Measurements from ENCODE around the gene ELL. TPM values are rescaled to one million over a fixed set of nuclear protein-coding genes. Genes with fewer than 3 reads are reported as not detected.
A peak's percentile ranks its signal among the peaks of the same experiment; 100 is the strongest.

The ELL gene
- total RNA-seq, 1 experiment from 2014 or later, result 22.9 TPM

GRCh38 chr19:18427743-18428113 is 94.1 kb downstream of the ELL start:
- intact Hi-C loops (cut with micrococcal nuclease), result no loop called here
- RAD21 ChIA-PET (ENCODE audit: low non-redundant PET in 1 of 2, low total read pairs in 2 of 2, uncharacterized antibody in 2 of 2, unreplicated experiment in 2 of 2), result no interaction called here

GRCh38 chr19:18427080-18427742 is 94.7 kb downstream of the ELL start:
- RAD21 ChIA-PET (ENCODE audit: low non-redundant PET in 1 of 2, low total read pairs in 2 of 2, uncharacterized antibody in 2 of 2, unreplicated experiment in 2 of 2), result no interaction called here
- Histone ChIP-seq H3K9me3 (ENCODE audit: control insufficient read depth in 1 of 2, insufficient read depth in 1 of 2, low read depth in 1 of 2, low read length in 2 of 2) (no peaks in the 10 kb centered on the region), H2AFZ (ENCODE audit: low read depth, low read length, poor library complexity, severe bottlenecking) (no peak overlapping the region), H3K79me2 (ENCODE audit: insufficient read depth, low read length) (peaks cover 49% of the 10 kb centered on the region), H3K9me2 (ENCODE audit: insufficient read depth) (no peaks in the 10 kb centered on the region), H3K4me2 (ENCODE audit: low read length) (no peak overlapping the region), H3K36me3 (ENCODE audit: control insufficient read depth in 1 of 2, insufficient read depth in 2 of 2, low read length in 2 of 2) (peaks cover 0 to 5% of the 10 kb centered on the region in 2 experiments; a peak in 2 of 4 replicates), H3K9ac (ENCODE audit: low read length) (no peak overlapping the region), H3K4me1 (ENCODE audit: control insufficient read depth in 1 of 2, insufficient read depth in 2 of 2, low read length in 2 of 2) (peaks cover 10 to 27% of the 10 kb centered on the region in 2 experiments; a peak in 3 of 4 replicates), H3K4me3 (replicated peaks in 1 of 2; ENCODE audit: low read depth in 1 of 2, low read length in 2 of 2) (no peak overlapping the region), H4K20me1 (ENCODE audit: insufficient read depth) (no peaks in the 10 kb centered on the region), H3K27me3 (ENCODE audit: insufficient read depth, low read length) (no peaks in the 10 kb centered on the region), H3K27ac (ENCODE audit: low read depth, low read length) (peak overlapping the region; percentile 22; the same call in 1 of the 2 replicates)
- DNase-seq (ENCODE audit: low read depth, low spot score) (no peak), ATAC-seq (no peak)
- CTCF ChIA-PET, result no interaction called here
- intact Hi-C loops (cut with micrococcal nuclease), result no loop called here
- POLR2A ChIA-PET, result no interaction called here
- no TSS peak for BruUV-seq (replicated peaks)
- no peak for TF ChIP-seq SP1 (IDR thresholded peaks at IDR 0.05; ENCODE audit: low read depth)
- no peak for TF ChIP-seq POLR2A (IDR thresholded peaks at IDR 0.05; ENCODE audit: borderline replicate concordance, extremely low read depth, insufficient read depth, insufficient read length)
- TF ChIP-seq CTCF (IDR thresholded peaks at IDR 0.05 in 2 of 3, conservative IDR thresholded peaks at IDR 0.05 in 1 of 3; ENCODE audit: borderline replicate concordance in 1 of 3, insufficient read depth in 1 of 3, low read depth in 2 of 3, low read length in 2 of 3), result no peak
- no peak for TF ChIP-seq SIN3A (IDR thresholded peaks at IDR 0.05; ENCODE audit: low read depth)
- TF ChIP-seq ATF3 (IDR thresholded peaks at IDR 0.05), result no peak
- no peak for TF ChIP-seq EZH2phosphoT487 (IDR thresholded peaks at IDR 0.05; ENCODE audit: borderline replicate concordance)
- TF ChIP-seq SRF (IDR thresholded peaks at IDR 0.05; ENCODE audit: low read depth), result no peak
- TF ChIP-seq REST (IDR thresholded peaks at IDR 0.05; ENCODE audit: low read depth), result no peak
- TF ChIP-seq, protein P1, sequence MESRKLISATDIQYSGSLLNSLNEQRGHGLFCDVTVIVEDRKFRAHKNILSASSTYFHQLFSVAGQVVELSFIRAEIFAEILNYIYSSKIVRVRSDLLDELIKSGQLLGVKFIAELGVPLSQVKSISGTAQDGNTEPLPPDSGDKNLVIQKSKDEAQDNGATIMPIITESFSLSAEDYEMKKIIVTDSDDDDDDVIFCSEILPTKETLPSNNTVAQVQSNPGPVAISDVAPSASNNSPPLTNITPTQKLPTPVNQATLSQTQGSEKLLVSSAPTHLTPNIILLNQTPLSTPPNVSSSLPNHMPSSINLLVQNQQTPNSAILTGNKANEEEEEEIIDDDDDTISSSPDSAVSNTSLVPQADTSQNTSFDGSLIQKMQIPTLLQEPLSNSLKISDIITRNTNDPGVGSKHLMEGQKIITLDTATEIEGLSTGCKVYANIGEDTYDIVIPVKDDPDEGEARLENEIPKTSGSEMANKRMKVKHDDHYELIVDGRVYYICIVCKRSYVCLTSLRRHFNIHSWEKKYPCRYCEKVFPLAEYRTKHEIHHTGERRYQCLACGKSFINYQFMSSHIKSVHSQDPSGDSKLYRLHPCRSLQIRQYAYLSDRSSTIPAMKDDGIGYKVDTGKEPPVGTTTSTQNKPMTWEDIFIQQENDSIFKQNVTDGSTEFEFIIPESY (IDR thresholded peaks at IDR 0.05; ENCODE audit: extremely low read depth, insufficient replicate concordance, low read length), result no peak
- TF ChIP-seq JUND (IDR thresholded peaks at IDR 0.05), result no peak

More at GRCh38 chr19:18427743-18428113, 94.1 kb downstream of the ELL start:
- ATAC-seq (no peak), DNase-seq (ENCODE audit: low read depth, low spot score) (no peak)
- no peaks in the 10 kb centered on the region for H3K9me3 ChIP-seq (ENCODE audit: control insufficient read depth in 1 of 2, insufficient read depth in 1 of 2, low read depth in 1 of 2, low read length in 2 of 2)
- ChIA-PET CTCF (no interaction called here), POLR2A (no interaction called here)
- H3K4me1 ChIP-seq (ENCODE audit: control insufficient read depth in 1 of 2, insufficient read depth in 2 of 2, low read length in 2 of 2), result peaks cover 10 to 28% of the 10 kb centered on the region in 2 experiments; a peak in 3 of 4 replicates
- peaks cover 0 to 5% of the 10 kb centered on the region in 2 experiments; a peak in 2 of 4 replicates for H3K36me3 ChIP-seq (ENCODE audit: control insufficient read depth in 1 of 2, insufficient read depth in 2 of 2, low read length in 2 of 2)
- H2AFZ ChIP-seq (ENCODE audit: low read depth, low read length, poor library complexity, severe bottlenecking), result no peak overlapping the region
- TF ChIP-seq EGR1 (IDR thresholded peaks at IDR 0.05; ENCODE audit: low read depth), result no peak
- TF ChIP-seq EZH2phosphoT487 (IDR thresholded peaks at IDR 0.05; ENCODE audit: borderline replicate concordance), result no peak
- TF ChIP-seq SP1 (IDR thresholded peaks at IDR 0.05; ENCODE audit: low read depth), result no peak
- TF ChIP-seq ELF1 (IDR thresholded peaks at IDR 0.05; ENCODE audit: borderline replicate concordance, low read depth), result no peak
- H3K27me3 ChIP-seq (ENCODE audit: insufficient read depth, low read length), result no peaks in the 10 kb centered on the region
- peaks cover 44% of the 10 kb centered on the region for H3K79me2 ChIP-seq (ENCODE audit: insufficient read depth, low read length)
- no peaks in the 10 kb centered on the region for H3K9me2 ChIP-seq (ENCODE audit: insufficient read depth)
- H4K20me1 ChIP-seq (ENCODE audit: insufficient read depth), result no peaks in the 10 kb centered on the region
- no peak overlapping the region for H3K9ac ChIP-seq (ENCODE audit: low read length)
- no peak overlapping the region for H3K27ac ChIP-seq (ENCODE audit: low read depth, low read length)
- BruUV-seq (replicated peaks), result no TSS peak
- no peak overlapping the region for H3K4me2 ChIP-seq (ENCODE audit: low read length)
- no peak overlapping the region for H3K4me3 ChIP-seq (replicated peaks in 1 of 2; ENCODE audit: low read depth in 1 of 2, low read length in 2 of 2)
